Measurements from ENCODE around the gene MAPKBP1.
A peak's percentile ranks its signal among the peaks of the same experiment; 100 is the strongest.

The MAPKBP1 gene

DNA sequence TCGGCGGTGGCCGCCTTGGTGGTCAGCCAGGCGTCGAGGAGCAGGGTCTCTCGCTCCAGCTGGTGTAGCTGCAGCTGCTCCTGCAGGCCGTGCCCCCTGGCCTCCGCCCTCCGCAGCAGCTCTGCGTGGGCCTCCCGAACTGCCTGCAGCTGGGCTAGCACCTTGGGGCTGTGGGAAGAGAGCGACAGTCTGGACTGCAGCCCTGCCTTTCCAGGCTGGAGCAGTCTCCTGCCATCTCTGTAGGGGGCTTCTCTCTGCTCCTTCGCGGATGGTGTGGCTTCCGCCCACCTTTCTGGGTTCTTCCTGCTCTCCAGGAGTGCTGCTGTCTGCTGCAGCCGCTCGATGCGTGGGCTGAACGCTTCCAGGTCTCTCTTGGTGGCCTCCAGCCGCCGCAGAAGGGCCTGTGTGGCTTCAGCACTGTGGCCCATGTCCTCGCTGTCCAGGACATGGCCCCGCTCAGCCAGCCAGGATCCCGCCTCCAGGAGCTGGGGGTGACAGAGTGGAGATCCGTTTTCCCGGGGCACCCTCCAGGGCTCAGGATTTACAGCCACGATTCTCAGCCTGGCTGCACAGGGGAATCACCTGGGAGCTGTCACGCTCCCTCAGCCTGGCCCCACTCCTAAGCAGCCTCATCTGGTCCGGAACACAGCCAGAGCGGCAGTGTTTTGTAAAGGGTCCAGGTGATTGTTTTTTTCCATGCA lies 81.1 kb downstream of the MAPKBP1 start:
- H3K36me3 ChIP-seq (ENCODE audit: insufficient read depth, insufficient read length, low read length), result no peaks in the 10 kb centered on the region
- H3K4me3 ChIP-seq (ENCODE audit: insufficient read length, low read depth), result no peak overlapping the region
- no peaks in the 10 kb centered on the region for H3K27me3 ChIP-seq (ENCODE audit: insufficient read depth, insufficient read length)
- TF ChIP-seq ZNF274 (IDR thresholded peaks at IDR 0.05; ENCODE audit: low read depth, low read length) (no peak), YY1 (IDR thresholded peaks at IDR 0.05; ENCODE audit: insufficient read depth, insufficient read length) (no peak), SUZ12 (IDR thresholded peaks at IDR 0.05; ENCODE audit: extremely low read depth, insufficient read depth, insufficient read length) (no peak)
- H3K4me1 ChIP-seq (ENCODE audit: insufficient read depth, insufficient read length), result peaks cover 25% of the 10 kb centered on the region
- no peaks in the 10 kb centered on the region for H3K9me3 ChIP-seq (ENCODE audit: insufficient read depth, low read length)
- H3K9ac ChIP-seq (ENCODE audit: insufficient read length, low read depth), result no peak overlapping the region
- DNase-seq (ENCODE audit: low read depth, low spot score), result no peak

DNA sequence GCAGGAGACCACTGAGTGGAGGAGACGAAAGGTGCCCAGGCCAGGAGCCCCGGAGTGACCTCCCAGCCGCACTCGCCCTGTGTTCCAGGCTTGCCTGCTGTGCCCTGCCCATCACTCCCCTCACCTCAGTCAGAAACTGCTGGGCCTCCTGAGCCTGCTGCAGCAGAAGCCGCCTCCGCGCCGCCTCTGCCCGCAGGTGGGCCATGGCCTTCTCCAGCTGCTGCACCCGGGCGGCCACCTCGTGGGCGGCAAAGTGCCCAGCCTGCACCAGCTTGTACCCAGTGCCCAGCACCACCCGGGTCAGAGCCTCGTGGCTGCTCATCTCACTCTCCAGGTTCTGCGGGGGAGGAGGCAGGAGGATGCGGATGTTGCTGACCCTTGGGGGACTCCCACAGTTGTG lies 82.0 kb downstream of the MAPKBP1 start:
- H3K9ac ChIP-seq (ENCODE audit: insufficient read length, low read depth), result no peak overlapping the region
- peaks cover 20% of the 10 kb centered on the region for H3K4me1 ChIP-seq (ENCODE audit: insufficient read depth, insufficient read length)
- no peaks in the 10 kb centered on the region for H3K9me3 ChIP-seq (ENCODE audit: insufficient read depth, low read length)
- no peak for TF ChIP-seq SUZ12 (IDR thresholded peaks at IDR 0.05; ENCODE audit: extremely low read depth, insufficient read depth, insufficient read length)
- TF ChIP-seq ZNF274 (IDR thresholded peaks at IDR 0.05; ENCODE audit: low read depth, low read length), result no peak
- no peak for TF ChIP-seq YY1 (IDR thresholded peaks at IDR 0.05; ENCODE audit: insufficient read depth, insufficient read length)
- no peak for DNase-seq (ENCODE audit: low read depth, low spot score)
- no peaks in the 10 kb centered on the region for H3K27me3 ChIP-seq (ENCODE audit: insufficient read depth, insufficient read length)
- no peak overlapping the region for H3K4me3 ChIP-seq (ENCODE audit: insufficient read length, low read depth)
- no peaks in the 10 kb centered on the region for H3K36me3 ChIP-seq (ENCODE audit: insufficient read depth, insufficient read length, low read length)

DNA sequence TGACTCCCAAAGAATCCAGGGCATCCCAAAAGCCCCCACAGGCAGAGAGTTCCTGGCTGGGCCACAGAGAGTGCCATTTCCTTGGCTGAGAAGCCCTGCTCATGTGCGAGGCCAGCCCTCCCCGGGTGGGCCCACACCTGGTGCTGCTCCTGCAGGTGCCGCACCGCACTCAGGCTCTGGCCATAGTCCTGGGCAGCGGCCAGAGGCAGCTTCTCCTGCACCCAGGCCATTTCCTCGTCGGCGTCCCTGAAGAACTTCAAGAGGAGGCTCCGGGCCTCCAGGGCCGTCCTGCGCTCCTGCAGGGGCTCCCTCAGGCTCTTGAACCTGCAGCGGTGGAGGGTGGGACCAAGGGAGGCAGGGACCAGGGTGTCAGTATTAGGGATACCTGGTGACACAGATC lies 82.4 kb downstream of the MAPKBP1 start:
- no peaks in the 10 kb centered on the region for H3K27me3 ChIP-seq (ENCODE audit: insufficient read depth, insufficient read length)
- TF ChIP-seq ZNF274 (IDR thresholded peaks at IDR 0.05; ENCODE audit: low read depth, low read length) (no peak), YY1 (IDR thresholded peaks at IDR 0.05; ENCODE audit: insufficient read depth, insufficient read length) (no peak), SUZ12 (IDR thresholded peaks at IDR 0.05; ENCODE audit: extremely low read depth, insufficient read depth, insufficient read length) (no peak)
- H3K4me1 ChIP-seq (ENCODE audit: insufficient read depth, insufficient read length), result peaks cover 22% of the 10 kb centered on the region
- H3K9me3 ChIP-seq (ENCODE audit: insufficient read depth, low read length), result no peaks in the 10 kb centered on the region
- no peaks in the 10 kb centered on the region for H3K36me3 ChIP-seq (ENCODE audit: insufficient read depth, insufficient read length, low read length)
- H3K4me3 ChIP-seq (ENCODE audit: insufficient read length, low read depth), result no peak overlapping the region
- H3K9ac ChIP-seq (ENCODE audit: insufficient read length, low read depth), result no peak overlapping the region
- no peak for DNase-seq (ENCODE audit: low read depth, low spot score)

DNA sequence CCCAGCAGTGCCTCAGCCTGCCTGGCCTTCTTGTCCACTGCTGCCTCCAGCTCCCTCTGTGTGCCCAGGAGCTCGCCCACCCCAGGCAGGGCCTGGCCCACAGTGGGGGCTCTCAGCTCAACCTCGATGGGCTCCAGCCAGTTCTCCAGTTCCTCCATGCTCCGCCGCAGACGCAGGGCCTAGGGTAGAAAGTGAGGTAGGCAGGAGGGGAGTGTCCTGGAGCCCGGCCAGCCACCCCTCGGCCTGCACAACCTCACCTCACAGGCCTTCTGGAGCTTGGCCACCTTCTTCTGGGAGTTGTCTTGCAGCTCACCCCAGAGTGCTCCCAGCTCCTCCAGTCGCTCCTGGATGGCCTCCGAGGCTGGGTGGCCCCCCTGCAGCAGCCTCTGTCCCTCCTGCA lies 83.0 kb downstream of the MAPKBP1 start:
- TF ChIP-seq YY1 (IDR thresholded peaks at IDR 0.05; ENCODE audit: insufficient read depth, insufficient read length) (no peak), ZNF274 (IDR thresholded peaks at IDR 0.05; ENCODE audit: low read depth, low read length) (no peak), SUZ12 (IDR thresholded peaks at IDR 0.05; ENCODE audit: extremely low read depth, insufficient read depth, insufficient read length) (no peak)
- DNase-seq (ENCODE audit: low read depth, low spot score), result no peak
- Histone ChIP-seq H3K36me3 (ENCODE audit: insufficient read depth, insufficient read length, low read length) (no peaks in the 10 kb centered on the region), H3K9me3 (ENCODE audit: insufficient read depth, low read length) (no peaks in the 10 kb centered on the region), H3K4me3 (ENCODE audit: insufficient read length, low read depth) (no peak overlapping the region), H3K9ac (ENCODE audit: insufficient read length, low read depth) (no peak overlapping the region), H3K27me3 (ENCODE audit: insufficient read depth, insufficient read length) (no peaks in the 10 kb centered on the region), H3K4me1 (ENCODE audit: insufficient read depth, insufficient read length) (peaks cover 25% of the 10 kb centered on the region)

DNA sequence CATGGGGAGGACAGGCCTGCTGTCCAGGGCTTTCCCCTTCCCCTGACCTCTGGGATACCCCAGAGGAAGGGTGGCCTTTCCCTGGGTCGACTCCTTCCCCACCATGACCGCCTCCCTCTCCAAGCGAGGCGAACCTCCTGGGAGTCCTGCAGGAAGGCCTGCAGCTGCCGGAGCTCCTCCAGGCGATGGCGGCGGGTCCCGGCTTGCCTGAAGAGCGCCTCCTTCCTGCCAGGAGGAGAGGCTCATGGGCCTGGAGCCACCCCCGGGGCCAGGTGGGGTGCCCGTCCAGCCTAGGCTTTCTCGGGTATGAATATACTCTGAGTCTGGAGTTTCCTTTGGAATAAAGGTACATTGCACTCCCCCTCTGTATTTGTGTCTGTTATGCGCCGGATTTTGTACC lies 84.5 kb downstream of the MAPKBP1 start:
- Histone ChIP-seq H3K9me3 (ENCODE audit: insufficient read depth, low read length) (no peaks in the 10 kb centered on the region), H3K9ac (ENCODE audit: insufficient read length, low read depth) (no peak overlapping the region), H3K27me3 (ENCODE audit: insufficient read depth, insufficient read length) (no peaks in the 10 kb centered on the region), H3K36me3 (ENCODE audit: insufficient read depth, insufficient read length, low read length) (no peaks in the 10 kb centered on the region), H3K4me1 (ENCODE audit: insufficient read depth, insufficient read length) (peaks cover 30% of the 10 kb centered on the region), H3K4me3 (ENCODE audit: insufficient read length, low read depth) (no peak overlapping the region)
- DNase-seq (ENCODE audit: low read depth, low spot score), result no peak
- TF ChIP-seq SUZ12 (IDR thresholded peaks at IDR 0.05; ENCODE audit: extremely low read depth, insufficient read depth, insufficient read length) (no peak), ZNF274 (IDR thresholded peaks at IDR 0.05; ENCODE audit: low read depth, low read length) (no peak), YY1 (IDR thresholded peaks at IDR 0.05; ENCODE audit: insufficient read depth, insufficient read length) (no peak)

DNA sequence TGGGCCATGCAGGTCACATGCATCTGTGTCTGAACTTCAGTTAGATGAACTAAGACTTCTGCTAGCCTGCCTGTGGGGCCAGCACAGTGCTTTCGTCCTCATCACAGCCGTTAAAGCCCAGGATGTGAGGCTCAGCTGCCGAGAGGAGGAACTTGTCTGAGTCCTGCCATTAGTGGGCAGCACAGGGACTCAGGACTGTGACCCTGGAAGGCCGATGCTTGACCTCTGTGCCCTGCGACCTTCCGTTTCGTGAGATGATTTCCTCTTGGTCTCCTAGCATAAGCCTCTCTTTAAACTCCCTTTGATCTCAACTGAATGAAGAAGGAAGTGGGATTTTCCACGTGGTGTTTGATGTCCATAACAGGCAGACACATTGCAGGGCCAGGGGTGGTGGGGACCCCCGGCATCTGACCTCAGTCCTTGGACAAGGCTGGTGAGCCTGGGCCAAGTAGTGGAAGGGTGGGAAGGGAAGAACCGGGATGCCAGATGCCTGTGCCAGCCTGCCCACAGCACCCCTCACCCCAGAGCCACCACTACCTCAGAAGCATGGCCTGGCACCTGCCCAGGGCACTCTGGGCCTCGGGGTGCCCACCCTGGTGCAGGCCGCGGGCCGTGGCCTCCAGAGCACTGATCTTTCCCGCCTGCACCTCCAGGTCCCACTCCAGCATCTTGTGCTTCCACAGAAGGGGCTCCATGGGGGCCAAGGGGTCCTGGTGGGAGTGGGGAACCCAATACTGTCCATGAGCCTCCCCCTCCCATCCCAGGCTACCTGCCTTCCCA lies 86.0 kb downstream of the MAPKBP1 start:
- Histone ChIP-seq H3K9ac (ENCODE audit: insufficient read length, low read depth) (no peak overlapping the region), H3K4me3 (ENCODE audit: insufficient read length, low read depth) (no peak overlapping the region), H3K36me3 (ENCODE audit: insufficient read depth, insufficient read length, low read length) (no peaks in the 10 kb centered on the region), H3K27me3 (ENCODE audit: insufficient read depth, insufficient read length) (no peaks in the 10 kb centered on the region), H3K9me3 (ENCODE audit: insufficient read depth, low read length) (no peaks in the 10 kb centered on the region), H3K4me1 (ENCODE audit: insufficient read depth, insufficient read length) (peaks cover 18% of the 10 kb centered on the region)
- TF ChIP-seq ZNF274 (IDR thresholded peaks at IDR 0.05; ENCODE audit: low read depth, low read length) (no peak), SUZ12 (IDR thresholded peaks at IDR 0.05; ENCODE audit: extremely low read depth, insufficient read depth, insufficient read length) (no peak), YY1 (IDR thresholded peaks at IDR 0.05; ENCODE audit: insufficient read depth, insufficient read length) (no peak)
- no peak for DNase-seq (ENCODE audit: low read depth, low spot score)

DNA sequence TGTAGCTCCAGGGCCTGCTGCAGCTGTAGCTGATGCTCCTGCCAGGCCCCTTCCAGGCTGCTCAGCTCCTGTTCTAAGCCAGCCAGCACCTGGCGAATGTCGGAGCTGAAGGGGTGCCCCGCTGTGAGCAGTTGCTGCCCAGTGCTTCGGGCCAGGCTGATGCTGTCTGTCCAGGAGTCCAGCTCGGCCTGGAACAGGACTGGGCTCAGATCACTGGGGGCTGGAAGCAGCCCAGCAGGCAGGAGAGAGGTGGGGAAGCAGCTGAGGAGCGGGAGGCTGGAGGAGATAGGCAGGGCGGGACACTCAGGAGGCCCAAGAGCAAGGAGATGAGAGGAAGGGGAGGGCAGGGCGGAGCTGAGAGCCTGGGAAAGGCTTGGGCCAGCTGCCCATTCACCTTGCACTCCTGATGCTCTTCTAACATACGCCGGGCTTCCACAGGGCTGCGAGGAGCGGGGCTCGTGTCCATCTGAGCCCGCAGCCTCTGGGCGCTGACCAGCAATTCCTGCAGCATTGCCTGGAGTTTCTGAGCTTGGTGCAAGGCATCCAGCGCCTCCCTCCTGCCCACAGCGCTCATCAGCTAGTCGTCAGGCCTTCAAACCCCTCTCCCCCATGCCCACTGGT lies 87.6 kb downstream of the MAPKBP1 start:
- TF ChIP-seq ZNF274 (IDR thresholded peaks at IDR 0.05; ENCODE audit: low read depth, low read length) (no peak), YY1 (IDR thresholded peaks at IDR 0.05; ENCODE audit: insufficient read depth, insufficient read length) (no peak), SUZ12 (IDR thresholded peaks at IDR 0.05; ENCODE audit: extremely low read depth, insufficient read depth, insufficient read length) (no peak)
- Histone ChIP-seq H3K9ac (ENCODE audit: insufficient read length, low read depth) (peak overlapping the region; percentile 32), H3K9me3 (ENCODE audit: insufficient read depth, low read length) (no peaks in the 10 kb centered on the region), H3K27me3 (ENCODE audit: insufficient read depth, insufficient read length) (no peaks in the 10 kb centered on the region), H3K36me3 (ENCODE audit: insufficient read depth, insufficient read length, low read length) (no peaks in the 10 kb centered on the region), H3K4me1 (ENCODE audit: insufficient read depth, insufficient read length) (peaks cover 26% of the 10 kb centered on the region), H3K4me3 (ENCODE audit: insufficient read length, low read depth) (no peak overlapping the region)
- DNase-seq (ENCODE audit: low read depth, low spot score), result no peak

All from NT2/D1 (cell line).